Tibial nerve (tissue), 4 donors: ENCODE measurements around the gene ZFYVE28. TPM values are rescaled to one million over a fixed set of nuclear protein-coding genes. Genes with fewer than 3 reads are reported as not detected.

Source experiments
- DNase-seq, 2 donors: peaks; one replicate each; pipeline ENCODE4 v3.0.0-alpha.2; 2019; ENCODE audit warnings: low spot score in 2 of 2
- H3K27ac ChIP-seq, 4 donors: fragments of 200-600 bp; sonication (generic) in 3 of 4; one replicate each; pipeline ENCODE4 v1.5.1; 2017 to 2019; ENCODE audit warnings: mild to moderate bottlenecking in 1 of 4
- H3K27me3 ChIP-seq, 2 donors: fragments of 200-600 bp; sonication (generic) in 1 of 2; one replicate each; pipeline versions ENCODE4 v1.5.1 to v1.6.0; 2017 to 2019
- H3K36me3 ChIP-seq, 3 donors: fragments of 200-600 bp; sonication (generic); one replicate each; pipeline ENCODE4 v1.5.1; 2018 to 2019
- H3K4me1 ChIP-seq, 4 donors: fragments of 200-600 bp; sonication (generic) in 3 of 4; one replicate each; pipeline ENCODE4 v1.5.1; 2017 to 2019
- H3K4me3 ChIP-seq, 4 donors: fragments of 200-600 bp; sonication (generic) in 3 of 4; one replicate each; pipeline ENCODE4 v1.5.1; 2017 to 2019; ENCODE audit warnings: mild to moderate bottlenecking in 1 of 4, moderate library complexity in 1 of 4
- H3K9me3 ChIP-seq, 4 donors: fragments of 200-600 bp; sonication (generic) in 3 of 4; one replicate each; pipeline ENCODE4 v1.5.1; 2017 to 2019
- CTCF ChIP-seq, 5 experiments: fragments of 200-600 bp in 3 of 5; fragments of 450-650 bp in 2 of 5; sonication (generic) in 3 of 5; IDR thresholded peaks; one replicate each; pipeline ENCODE4 v1.5.1; 2016 to 2019; ENCODE audit warnings: antibody characterized with exemption in 5 of 5, mild to moderate bottlenecking in 3 of 5, moderate library complexity in 2 of 5
- EP300 ChIP-seq, 2 donors: sonication (generic); formaldehyde crosslinking; IDR thresholded peaks; one replicate each; pipeline ENCODE4 v1.6.1; 2017; ENCODE audit warnings: antibody characterized with exemption in 2 of 2, mild to moderate bottlenecking in 1 of 2
- POLR2A ChIP-seq, 2 donors: fragments of 450-650 bp; IDR thresholded peaks; one replicate each; pipeline ENCODE4 v1.6.1; 2017; ENCODE audit warnings: antibody characterized with exemption in 2 of 2, mild to moderate bottlenecking in 2 of 2, moderate library complexity in 2 of 2
- whole genome bisulfite sequencing, 2 donors: methylation state at CpG; one replicate each; pipeline ENCODE4 v1.1.5; 2018; 5-methylcytosine and 5-hydroxymethylcytosine counted together
- total RNA-seq, 4 donors: library from RNA; depleted of rRNA; stranded (reverse); fragments of >200 nt; gene quantifications; one replicate each; pipeline ENCODE4 v1.1.0, GENCODE V29; 2016

The ZFYVE28 gene
- total RNA-seq, 4 donors from 2014 or later, result 16.2 to 44.4 (median 26.5) TPM

GRCh38 chr4:2390784-2391421 lies 27.5 kb downstream of the ZFYVE28 start:
- H3K27ac ChIP-seq, result no peak overlapping the region
- 55 to 57% methylated on average over 20 of the region's 20 CpGs for WGBS, 2 donors
- H3K4me3 ChIP-seq, result no peak overlapping the region
- TF ChIP-seq CTCF (IDR thresholded peaks at IDR 0.05) (no peak), EP300 (IDR thresholded peaks at IDR 0.05) (no peak), POLR2A (IDR thresholded peaks at IDR 0.05) (no peak)
- peaks cover 0 to 17% (median 0%) of the 10 kb centered on the region in 4 donors for H3K4me1 ChIP-seq
- DNase-seq, result no peak
- H3K36me3 ChIP-seq, result no peaks in the 10 kb centered on the region
- no peaks in the 10 kb centered on the region for H3K9me3 ChIP-seq
- H3K27me3 ChIP-seq, result no peaks in the 10 kb centered on the region

GRCh38 chr4:2390146-2390545 lies 28.3 kb downstream of the ZFYVE28 start:
- no peak for TF ChIP-seq EP300 (IDR thresholded peaks at IDR 0.05)
- no peak for TF ChIP-seq CTCF (IDR thresholded peaks at IDR 0.05)
- TF ChIP-seq POLR2A (IDR thresholded peaks at IDR 0.05), result no peak
- no peak overlapping the region for H3K4me3 ChIP-seq
- peak overlapping the region in 1 of 4 donors; percentile 8 for H3K27ac ChIP-seq
- WGBS, 2 donors, result 69 to 78% methylated on average over 9 of the region's 9 CpGs
- H3K9me3 ChIP-seq, result no peaks in the 10 kb centered on the region
- peaks cover 0 to 20% (median 0%) of the 10 kb centered on the region in 4 donors for H3K4me1 ChIP-seq
- no peak for DNase-seq
- no peaks in the 10 kb centered on the region for H3K27me3 ChIP-seq
- no peaks in the 10 kb centered on the region for H3K36me3 ChIP-seq

- no peaks in the 10 kb centered on the region for H3K9me3 ChIP-seq
- 67 to 72% methylated on average over 9 of the region's 9 CpGs for WGBS, 2 donors
- H3K36me3 ChIP-seq, result no peaks in the 10 kb centered on the region
- H3K4me1 ChIP-seq, result peaks cover 0 to 20% (median 0%) of the 10 kb centered on the region in 4 donors
- peak overlapping the region in 1 of 4 donors; percentile 8 for H3K27ac ChIP-seq
- no peak overlapping the region for H3K4me3 ChIP-seq
- no peak for DNase-seq
- TF ChIP-seq CTCF (IDR thresholded peaks at IDR 0.05) (no peak), POLR2A (IDR thresholded peaks at IDR 0.05) (no peak), EP300 (IDR thresholded peaks at IDR 0.05) (no peak)
- no peaks in the 10 kb centered on the region for H3K27me3 ChIP-seq
Measured at GRCh38 chr4:2389691-2390090, 28.8 kb downstream of the ZFYVE28 start.

GRCh38 chr4:2388429-2389182 lies 29.8 kb downstream of the ZFYVE28 start:
- Histone ChIP-seq H3K4me3 (no peak overlapping the region), H3K4me1 (peaks cover 0 to 19% (median 0%) of the 10 kb centered on the region in 4 donors), H3K27ac (no peak overlapping the region), H3K36me3 (no peaks in the 10 kb centered on the region), H3K9me3 (no peaks in the 10 kb centered on the region), H3K27me3 (no peaks in the 10 kb centered on the region)
- WGBS, 2 donors, result 32 to 52% methylated on average over 9 of the region's 9 CpGs
- TF ChIP-seq POLR2A (IDR thresholded peaks at IDR 0.05) (no peak), EP300 (IDR thresholded peaks at IDR 0.05) (no peak), CTCF (IDR thresholded peaks at IDR 0.05) (no peak)
- no peak for DNase-seq

GRCh38 chr4:2387829-2388228 lies 30.6 kb downstream of the ZFYVE28 start:
- WGBS, 2 donors, result 87 to 89% methylated on average over 8 to 10 of the region's 12 CpGs
- Histone ChIP-seq H3K36me3 (no peaks in the 10 kb centered on the region), H3K4me1 (peaks cover 0 to 14% (median 0%) of the 10 kb centered on the region in 4 donors), H3K4me3 (no peak overlapping the region), H3K9me3 (no peaks in the 10 kb centered on the region), H3K27me3 (no peaks in the 10 kb centered on the region), H3K27ac (no peak overlapping the region)
- TF ChIP-seq POLR2A (IDR thresholded peaks at IDR 0.05) (no peak), CTCF (IDR thresholded peaks at IDR 0.05) (no peak), EP300 (IDR thresholded peaks at IDR 0.05) (no peak)
- DNase-seq, result no peak
